Activated CD4-positive, alpha-beta T cell treated with anti-CD3 and anti-CD28 coated beads, Interleukin-10, Interleukin-2, amounts not matched to agents 100 ng/mL and 50 ng/mL, durations not matched to agents 16 hours and 8 hours (primary cell): ENCODE measurements around the gene HES4.
A peak's percentile ranks its signal among the peaks of the same experiment; 100 is the strongest.
"Not testable (repeated sequence)": the region's sequence is repeated elsewhere in the genome, so short reads cannot be mapped to it uniquely, and the experiment has no call there.

Source experiments
- DNase-seq: peaks from one replicate; pipeline ENCODE4 v3.0.0-alpha.2; 2020

Gene HES4

GRCh38 chr1:1017397-1018320 lies 17.8 kb upstream of the HES4 start:
- DNase-seq: not testable (repeated sequence)

DNA sequence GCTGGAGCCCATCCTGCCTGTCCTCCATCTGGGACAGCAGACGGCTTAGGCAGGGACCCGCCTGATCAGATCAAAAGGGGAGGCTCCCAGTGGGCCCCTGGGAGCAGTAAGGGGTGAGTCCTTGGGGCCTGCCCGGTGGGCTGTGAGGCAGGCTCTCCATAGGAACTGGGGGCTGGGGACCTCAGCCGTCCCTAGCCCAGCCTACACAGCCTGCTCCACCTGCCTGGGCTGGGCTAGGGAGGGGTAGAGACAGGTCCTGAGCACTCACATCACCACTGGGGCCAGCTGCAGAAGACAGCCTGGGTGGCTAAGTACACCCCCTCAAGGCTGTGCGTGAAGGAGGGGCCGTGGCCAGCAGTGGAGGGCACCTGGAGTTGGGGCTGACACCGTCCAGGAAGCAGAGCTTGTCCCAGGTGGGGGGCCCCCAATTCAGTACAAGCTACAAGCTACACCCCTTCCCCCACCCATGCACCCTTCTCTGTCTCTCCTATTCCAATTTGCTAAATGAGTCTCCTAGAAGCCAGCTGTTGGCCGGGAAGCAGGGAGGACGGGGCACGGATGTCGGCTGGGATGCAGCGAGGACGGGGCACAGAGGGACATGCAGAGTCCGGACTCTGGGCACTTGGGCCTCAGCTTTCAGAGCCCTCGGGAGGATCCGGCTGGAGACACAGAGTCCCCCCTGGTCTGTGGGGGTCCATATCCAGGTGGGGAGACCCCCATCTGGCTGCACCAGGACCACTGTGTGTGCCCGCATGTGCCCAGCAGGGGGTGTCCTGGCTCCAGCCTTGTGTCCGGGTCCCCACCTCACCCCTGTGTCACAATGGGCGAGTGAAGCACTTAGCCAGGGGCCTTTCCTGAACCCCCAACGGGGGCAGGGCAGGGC lies 15.1 kb upstream of the HES4 start:
- no peak for DNase-seq

DNA sequence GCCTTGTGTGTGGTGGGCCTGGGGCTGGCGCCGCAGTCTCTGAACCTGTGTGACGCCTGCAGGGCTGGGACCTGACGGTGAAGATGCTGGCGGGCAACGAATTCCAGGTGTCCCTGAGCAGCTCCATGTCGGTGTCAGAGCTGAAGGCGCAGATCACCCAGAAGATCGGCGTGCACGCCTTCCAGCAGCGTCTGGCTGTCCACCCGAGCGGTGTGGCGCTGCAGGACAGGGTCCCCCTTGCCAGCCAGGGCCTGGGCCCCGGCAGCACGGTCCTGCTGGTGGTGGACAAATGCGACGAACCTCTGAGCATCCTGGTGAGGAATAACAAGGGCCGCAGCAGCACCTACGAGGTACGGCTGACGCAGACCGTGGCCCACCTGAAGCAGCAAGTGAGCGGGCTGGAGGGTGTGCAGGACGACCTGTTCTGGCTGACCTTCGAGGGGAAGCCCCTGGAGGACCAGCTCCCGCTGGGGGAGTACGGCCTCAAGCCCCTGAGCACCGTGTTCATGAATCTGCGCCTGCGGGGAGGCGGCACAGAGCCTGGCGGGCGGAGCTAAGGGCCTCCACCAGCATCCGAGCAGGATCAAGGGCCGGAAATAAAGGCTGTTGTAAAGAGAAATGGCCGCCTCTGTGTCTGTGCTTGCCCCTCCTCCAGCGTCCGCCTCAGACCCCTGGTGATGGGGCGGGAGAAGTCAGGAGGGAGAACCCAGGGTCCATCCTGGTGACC lies 14.2 kb upstream of the HES4 start:
- peak; percentile 44 for DNase-seq

- DNase-seq: peak; percentile 92
Measured at GRCh38 chr1:1013105-1013921, 13.4 kb upstream of the HES4 start, which contains the start of gene ISG15. TSS of gene ISG15 (plus strand) at chr1:1013497. CDS start at chr1:1013574, 77 bp downstream.

DNA sequence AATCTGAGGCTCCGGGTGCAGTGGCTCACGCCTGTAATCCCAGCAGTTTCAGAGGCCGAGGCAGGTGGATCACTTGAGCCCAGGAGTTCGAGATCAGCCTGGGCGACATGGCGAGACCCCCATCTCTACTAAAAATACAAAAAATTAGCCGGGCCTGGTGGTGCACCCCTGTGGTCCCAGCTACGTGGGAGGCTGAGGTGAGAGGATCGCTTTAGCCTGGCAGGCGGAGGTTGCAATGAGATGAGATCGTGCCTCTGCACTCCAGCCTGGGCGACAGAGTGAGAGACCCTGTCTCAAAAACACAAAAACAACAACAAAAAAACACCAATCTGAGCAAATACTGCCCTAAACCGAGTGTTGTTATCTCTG lies 12.8 kb upstream of the HES4 start:
- not testable (repeated sequence) for DNase-seq

GRCh38 chr1:1011396-1011949 lies 11.6 kb upstream of the HES4 start:
- DNase-seq: no peak

DNA sequence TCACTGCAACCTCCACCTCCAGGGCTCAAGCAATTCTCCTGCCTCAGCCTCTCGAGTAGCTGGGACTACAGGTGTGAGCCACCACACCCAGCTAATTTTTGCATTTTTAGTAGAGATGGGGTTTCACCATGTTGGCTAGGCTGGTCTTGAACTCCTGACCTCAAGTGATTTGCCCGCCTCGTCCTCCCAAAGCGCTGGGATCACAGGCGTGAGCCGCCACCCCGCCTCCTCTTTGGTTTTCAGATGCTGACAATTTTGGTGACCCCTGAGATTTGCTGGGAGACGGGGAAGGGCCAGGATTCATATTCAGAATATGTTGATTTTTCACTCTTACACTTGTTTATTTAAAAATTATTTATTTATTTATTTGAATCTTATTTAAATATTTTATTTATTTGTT lies 10.2 kb upstream of the HES4 start:
- not testable (repeated sequence) for DNase-seq

- DNase-seq: no peak
Measured at GRCh38 chr1:1006305-1007159, 6.6 kb upstream of the HES4 start.

GRCh38 chr1:1005774-1006304 lies 5.9 kb upstream of the HES4 start:
- no peak for DNase-seq

- DNase-seq: no peak
Measured at GRCh38 chr1:1004780-1005697, 5.1 kb upstream of the HES4 start.

DNA sequence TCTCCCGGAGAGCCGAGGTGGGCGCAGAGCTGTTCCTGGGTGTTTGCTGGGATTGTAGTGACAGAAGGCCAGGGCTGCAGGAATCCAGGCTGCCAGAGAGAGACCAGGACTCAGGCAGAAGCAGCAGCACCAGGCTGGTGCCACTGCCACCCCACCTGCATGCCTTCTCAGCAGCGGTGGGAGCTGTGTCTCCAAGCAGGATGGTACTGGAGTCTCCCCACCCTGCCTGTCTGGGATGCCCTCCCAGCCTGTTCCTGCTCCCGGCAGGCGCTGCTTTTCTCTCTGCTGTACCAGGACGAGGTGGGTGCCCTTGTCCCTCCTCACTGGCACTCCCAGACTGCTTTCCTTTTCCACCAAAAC lies 4.5 kb upstream of the HES4 start:
- no peak for DNase-seq

DNA sequence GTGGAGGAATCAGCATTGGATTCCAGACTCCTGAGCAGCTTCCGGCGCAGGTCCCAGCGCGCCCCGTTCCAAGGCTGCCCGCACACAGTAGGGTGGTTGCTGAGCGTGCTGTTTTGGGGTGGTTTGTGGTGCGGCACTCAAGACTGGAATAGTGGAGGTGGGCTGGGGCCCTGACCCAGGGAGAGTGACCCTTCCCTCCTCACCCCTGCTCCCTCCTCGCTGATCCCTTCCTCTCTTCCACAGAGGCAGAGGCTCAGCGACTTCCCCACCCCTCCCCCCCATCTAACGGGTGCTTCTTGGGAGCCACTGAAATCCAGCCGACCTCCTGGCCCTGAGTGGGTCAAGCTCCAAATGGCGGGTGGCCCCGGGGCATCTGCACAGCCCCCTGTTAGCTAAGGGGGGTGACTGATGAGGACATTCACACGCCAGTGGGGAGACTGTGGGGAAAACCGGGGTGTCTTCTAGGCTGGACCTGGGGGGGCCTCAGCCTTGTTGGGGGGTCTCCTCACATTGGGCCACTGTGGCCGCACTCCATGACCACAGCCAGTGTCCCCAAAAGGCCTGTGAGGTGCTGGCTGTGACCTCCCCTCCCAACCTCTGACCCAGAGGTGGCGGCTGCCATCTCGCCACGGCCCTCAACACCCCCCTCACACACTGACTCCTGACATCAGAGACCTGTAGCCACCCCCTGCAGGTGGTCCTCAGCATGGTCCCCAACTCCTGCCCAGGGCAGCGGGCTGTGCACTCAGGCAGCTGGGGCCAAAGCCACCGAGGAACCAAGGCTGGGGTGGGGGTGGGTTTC lies 3.9 kb upstream of the HES4 start:
- no peak for DNase-seq

- no peak for DNase-seq
Measured at GRCh38 chr1:1001057-1001783, 1.3 kb upstream of the HES4 start.

DNA sequence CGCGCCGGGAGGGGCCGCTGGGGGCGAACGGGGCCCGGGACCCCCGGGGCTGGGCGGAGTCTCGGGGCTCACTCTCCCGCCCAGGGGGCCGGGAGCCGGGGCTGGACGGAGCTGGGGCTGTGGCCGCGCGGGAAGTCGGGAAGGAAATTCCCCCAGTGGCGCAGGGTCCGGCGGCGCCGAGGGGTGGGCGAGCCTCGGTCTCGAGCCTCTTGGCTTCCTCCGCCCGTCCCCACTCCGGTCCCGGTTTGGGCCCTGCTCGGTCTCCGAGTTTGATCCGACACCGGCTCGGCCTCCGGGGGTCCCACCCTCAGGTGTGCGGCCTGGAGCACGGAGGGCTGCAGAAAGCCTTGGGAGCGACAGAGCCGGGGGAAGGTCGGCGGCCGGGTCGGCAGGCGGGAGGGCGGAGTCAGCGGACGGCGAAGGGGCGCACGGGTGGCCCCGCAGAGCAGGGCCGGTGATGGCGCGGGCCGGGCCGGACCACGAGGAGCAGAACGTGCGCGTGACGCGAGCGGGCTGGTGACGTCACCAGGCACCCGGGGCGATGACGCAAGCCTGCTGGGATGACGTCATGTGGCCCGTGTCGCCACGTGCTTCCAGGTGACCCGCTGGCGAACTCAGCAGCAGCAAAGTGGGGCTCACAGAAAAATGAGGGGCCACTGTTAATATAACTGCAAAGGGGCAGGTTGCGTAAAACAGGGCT lies 610 bp upstream of the HES4 start:
- peak; percentile 60 for DNase-seq

GRCh38 chr1:998995-999724 lies 737 bp downstream of the HES4 start:
- DNase-seq: no peak

DNA sequence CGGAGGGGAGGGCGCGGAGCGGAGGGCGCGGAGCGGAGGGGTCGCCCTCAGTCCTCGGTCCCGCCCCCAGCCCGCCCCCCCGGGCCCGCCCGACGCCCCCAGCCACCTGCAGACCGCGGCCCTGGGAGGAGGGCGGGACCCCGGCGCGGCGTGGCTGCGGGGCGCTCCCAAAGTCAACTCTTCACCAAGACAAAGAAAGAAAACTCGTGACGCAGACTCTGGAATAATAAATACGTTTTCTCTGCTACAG lies 1.2 kb downstream of the HES4 start:
- no peak for DNase-seq
